Endothelial cell (in vitro differentiated cells): Measurements from ENCODE around the gene AGBL1. TPM values are rescaled to one million over a fixed set of nuclear protein-coding genes. Genes with fewer than 3 reads are reported as not detected.
A peak's percentile ranks its signal among the peaks of the same experiment; 100 is the strongest.

Source experiments
- DNase-seq: peaks from one replicate; pipeline ENCODE4 v3.0.0; 2021; ENCODE audit warnings: low spot score
- H3K27ac Mint-ChIP-seq: one replicate; pipeline ENCODE4 v1.8.0; 2021; ENCODE audit warnings: mixed read lengths, inconsistent platforms; ENCODE audit not compliant: unreplicated experiment
- H3K27me3 Mint-ChIP-seq: one replicate; pipeline ENCODE4 v1.8.0; 2021; ENCODE audit warnings: mild to moderate bottlenecking, moderate library complexity, mixed read lengths, inconsistent platforms; ENCODE audit not compliant: unreplicated experiment
- H3K36me3 Mint-ChIP-seq: one replicate; pipeline ENCODE4 v1.8.0; 2021; ENCODE audit warnings: mild to moderate bottlenecking, low read depth, mixed read lengths, inconsistent platforms; ENCODE audit not compliant: unreplicated experiment
- H3K4me1 Mint-ChIP-seq: one replicate; pipeline ENCODE4 v1.8.0; 2021; ENCODE audit warnings: mild to moderate bottlenecking, mixed read lengths, inconsistent platforms; ENCODE audit not compliant: unreplicated experiment
- H3K4me3 Mint-ChIP-seq: one replicate; pipeline ENCODE4 v1.8.0; 2021; ENCODE audit warnings: mild to moderate bottlenecking, mixed read lengths, inconsistent platforms; ENCODE audit not compliant: unreplicated experiment
- H3K9me3 Mint-ChIP-seq: one replicate; pipeline ENCODE4 v1.8.0; 2021; ENCODE audit warnings: mixed read lengths, inconsistent platforms; ENCODE audit not compliant: unreplicated experiment
- total RNA-seq: library from RNA; stranded (reverse); fragmentation: NEBNext Ultra II Directional; extraction: Animal tissue kit (Norgen Biotek cat#: 25700); gene quantifications from one replicate; pipeline ENCODE4 v1.2.1, GENCODE V29; 2021; ENCODE audit not compliant: unreplicated experiment
- TF ChIP-seq, protein P1 (sequence below): fragments of 200-600 bp; sonication (generic); IDR thresholded peaks from one replicate; pipeline ENCODE4 v1.5.0; 2021; ENCODE audit warnings: antibody characterized with exemption; ENCODE audit not compliant: unreplicated experiment

AGBL1 gene
- total RNA-seq, 1 donor from 2014 or later: 0.03 TPM

DNA sequence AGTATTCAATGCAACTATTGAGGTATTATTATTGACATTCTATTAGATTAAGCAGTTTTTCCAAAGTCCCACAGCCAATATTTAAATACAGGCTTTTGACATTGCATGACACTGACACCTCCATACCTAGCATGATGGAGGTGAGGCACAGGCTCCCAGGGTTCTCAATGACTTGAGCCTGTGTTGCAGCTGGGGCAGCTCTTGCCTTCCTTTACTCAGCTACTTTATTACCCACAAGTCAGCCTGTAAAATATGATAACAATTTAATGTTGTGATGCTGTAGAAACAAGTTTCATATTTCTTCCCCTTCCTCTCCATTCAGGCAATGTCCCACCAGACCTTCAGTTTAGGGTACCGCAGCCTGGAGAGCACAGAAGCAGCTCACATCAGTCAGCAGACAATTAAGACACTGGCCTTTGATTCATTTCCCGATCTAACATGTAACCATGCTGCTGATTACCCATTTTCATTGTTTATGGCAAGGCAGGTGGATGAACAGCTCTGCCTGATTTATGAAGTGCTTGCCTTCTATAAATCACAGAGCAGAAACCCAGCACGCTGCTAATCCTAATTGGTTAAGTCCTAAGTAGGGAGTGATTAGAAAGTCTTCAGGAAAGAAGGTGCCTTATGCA, 826.1 kb downstream of the AGBL1 start:
- no peaks in the 10 kb centered on the region for H3K9me3 Mint-ChIP-seq
- no peaks in the 10 kb centered on the region for H3K4me1 Mint-ChIP-seq
- TF ChIP-seq, protein P1, sequence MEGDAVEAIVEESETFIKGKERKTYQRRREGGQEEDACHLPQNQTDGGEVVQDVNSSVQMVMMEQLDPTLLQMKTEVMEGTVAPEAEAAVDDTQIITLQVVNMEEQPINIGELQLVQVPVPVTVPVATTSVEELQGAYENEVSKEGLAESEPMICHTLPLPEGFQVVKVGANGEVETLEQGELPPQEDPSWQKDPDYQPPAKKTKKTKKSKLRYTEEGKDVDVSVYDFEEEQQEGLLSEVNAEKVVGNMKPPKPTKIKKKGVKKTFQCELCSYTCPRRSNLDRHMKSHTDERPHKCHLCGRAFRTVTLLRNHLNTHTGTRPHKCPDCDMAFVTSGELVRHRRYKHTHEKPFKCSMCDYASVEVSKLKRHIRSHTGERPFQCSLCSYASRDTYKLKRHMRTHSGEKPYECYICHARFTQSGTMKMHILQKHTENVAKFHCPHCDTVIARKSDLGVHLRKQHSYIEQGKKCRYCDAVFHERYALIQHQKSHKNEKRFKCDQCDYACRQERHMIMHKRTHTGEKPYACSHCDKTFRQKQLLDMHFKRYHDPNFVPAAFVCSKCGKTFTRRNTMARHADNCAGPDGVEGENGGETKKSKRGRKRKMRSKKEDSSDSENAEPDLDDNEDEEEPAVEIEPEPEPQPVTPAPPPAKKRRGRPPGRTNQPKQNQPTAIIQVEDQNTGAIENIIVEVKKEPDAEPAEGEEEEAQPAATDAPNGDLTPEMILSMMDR: no peak
- no peaks in the 10 kb centered on the region for H3K27me3 Mint-ChIP-seq
- H3K36me3 Mint-ChIP-seq: no peaks in the 10 kb centered on the region
- no peak for DNase-seq
- no peak overlapping the region for H3K27ac Mint-ChIP-seq
- H3K4me3 Mint-ChIP-seq: no peak overlapping the region

GRCh38 chr15:86906376-86906775, 826.7 kb downstream of the AGBL1 start:
- Mint-ChIP-seq H3K4me3 (no peak overlapping the region), H3K36me3 (no peaks in the 10 kb centered on the region), H3K9me3 (no peaks in the 10 kb centered on the region), H3K27ac (no peak overlapping the region), H3K4me1 (no peaks in the 10 kb centered on the region), H3K27me3 (no peaks in the 10 kb centered on the region)
- TF ChIP-seq, protein P1: no peak
- no peak for DNase-seq

DNA sequence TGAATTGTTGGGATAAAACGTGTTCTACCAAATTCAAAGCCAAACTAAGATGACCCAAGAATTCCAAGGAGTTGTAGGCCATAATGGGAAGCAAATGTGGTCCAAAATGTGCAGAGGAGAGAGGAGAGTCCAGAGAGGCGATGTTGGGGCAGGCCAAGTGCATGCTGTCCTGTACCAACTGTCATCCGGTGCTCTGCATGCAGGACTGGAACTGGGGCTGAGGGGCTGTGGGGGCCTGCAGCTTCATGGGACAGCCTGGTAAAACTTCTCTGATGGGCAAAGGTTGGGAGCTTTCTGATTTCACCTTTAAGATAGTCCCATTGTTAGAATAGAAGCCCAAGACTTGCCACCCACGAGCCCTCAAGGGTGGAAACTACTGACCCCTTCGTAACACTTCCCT, 831.4 kb downstream of the AGBL1 start:
- H3K27ac Mint-ChIP-seq: no peak overlapping the region
- TF ChIP-seq, protein P1: no peak
- H3K4me1 Mint-ChIP-seq: no peaks in the 10 kb centered on the region
- no peaks in the 10 kb centered on the region for H3K36me3 Mint-ChIP-seq
- no peaks in the 10 kb centered on the region for H3K27me3 Mint-ChIP-seq
- no peak for DNase-seq
- no peak overlapping the region for H3K4me3 Mint-ChIP-seq
- no peaks in the 10 kb centered on the region for H3K9me3 Mint-ChIP-seq

- H3K27me3 Mint-ChIP-seq: no peaks in the 10 kb centered on the region
- TF ChIP-seq, protein P1: no peak
- H3K36me3 Mint-ChIP-seq: no peaks in the 10 kb centered on the region
Observed at GRCh38 chr15:86912661-86913060, 833.0 kb downstream of the AGBL1 start.

GRCh38 chr15:86915811-86916331, 836.2 kb downstream of the AGBL1 start:
- H3K27me3 Mint-ChIP-seq: no peaks in the 10 kb centered on the region
- H3K36me3 Mint-ChIP-seq: no peaks in the 10 kb centered on the region
- no peaks in the 10 kb centered on the region for H3K9me3 Mint-ChIP-seq
- DNase-seq: peak; percentile 26
- H3K4me3 Mint-ChIP-seq: no peak overlapping the region
- TF ChIP-seq, protein P1: peak; percentile 22
- no peaks in the 10 kb centered on the region for H3K4me1 Mint-ChIP-seq
- H3K27ac Mint-ChIP-seq: no peak overlapping the region

More at GRCh38 chr15:86912661-86913060, 833.0 kb downstream of the AGBL1 start:
- Mint-ChIP-seq H3K9me3 (no peaks in the 10 kb centered on the region), H3K4me3 (no peak overlapping the region), H3K27ac (no peak overlapping the region), H3K4me1 (no peaks in the 10 kb centered on the region)
- DNase-seq: no peak
